B cell (primary cell): ENCODE data around the gene RAB3IL1. TPM values are rescaled to one million over a fixed set of nuclear protein-coding genes. Genes with fewer than 3 reads are reported as not detected.

ENCODE experiments used
- ATAC-seq: fragments of 200-7000 bp; cut with Tn5 transposase; one replicate; pipeline ENCODE4 v1.10.0; 2021; ENCODE audit warnings: low read depth, mild to moderate bottlenecking, moderate number of reproducible peaks, moderate library complexity
- CTCF ChIA-PET: fragments of 350-600 bp; sonication (Branson Sonifier 250); formaldehyde crosslinking; loops from one replicate; lab custom pipeline; 2021; ENCODE audit warnings: antibody characterized with exemption, inconsistent platforms; lab: Charles Lee
- POLR2A ChIA-PET: fragments of 350-600 bp; sonication (Branson Sonifier 250); formaldehyde crosslinking; loops from one replicate; lab custom pipeline; 2021; ENCODE audit warnings: antibody characterized with exemption; lab: Charles Lee
- DNase-seq: peaks from one replicate; pipeline ENCODE4 v3.0.0; 2013
- H2AFZ ChIP-seq: 2 replicates; pipeline ENCODE4 v1.6.1; 2012; ENCODE audit warnings: mild to moderate bottlenecking, low read depth, low read length; ENCODE audit not compliant: insufficient read depth, poor library complexity, severe bottlenecking
- H3K27ac ChIP-seq, 2 donors: 1 replicate in 1 of 2; 2 replicates in 1 of 2; pipeline ENCODE4 v1.5.1; 2012 to 2013; ENCODE audit warnings: low read length in 2 of 2, mild to moderate bottlenecking in 2 of 2, moderate library complexity in 1 of 2
- H3K27me3 ChIP-seq, 4 experiments: fragments of 200-600 bp in 1 of 4; sonication (generic) in 1 of 4; replicated peaks in 1 of 4; 1 replicate in 2 of 4; 2 replicates in 2 of 4; pipeline versions ENCODE4 v1.6.1 to v1.7.0; 2013 to 2016; ENCODE audit warnings: low read length in 3 of 4, mild to moderate bottlenecking in 2 of 4, mixed read lengths in 1 of 4, moderate library complexity in 1 of 4; ENCODE audit not compliant: insufficient read depth in 4 of 4, control insufficient read depth in 3 of 4; ENCODE audit errors: control extremely low read depth in 1 of 4
- H3K36me3 ChIP-seq, 2 experiments: replicated peaks in 1 of 2; 1 replicate in 1 of 2; 2 replicates in 1 of 2; pipeline versions ENCODE4 v1.6.1 to v1.7.1; 2013; ENCODE audit warnings: low read length in 1 of 2; ENCODE audit not compliant: insufficient read depth in 2 of 2, control insufficient read depth in 1 of 2; ENCODE audit errors: control extremely low read depth in 1 of 2, extremely low read depth in 1 of 2
- H3K4me1 ChIP-seq, 2 donors: fragments of 200-600 bp in 1 of 2; sonication (generic) in 1 of 2; 1 replicate in 1 of 2; 2 replicates in 1 of 2; pipeline versions ENCODE4 v1.5.1 to v1.6.1; 2013 to 2017; ENCODE audit warnings: low read length in 2 of 2; ENCODE audit not compliant: control insufficient read depth in 2 of 2, insufficient read depth in 2 of 2
- H3K4me2 ChIP-seq: replicated peaks from 2 replicates; pipeline ENCODE3; 2012; ENCODE audit warnings: mild to moderate bottlenecking, low read depth, low read length; ENCODE audit not compliant: poor library complexity, severe bottlenecking
- H3K4me3 ChIP-seq, 5 experiments: fragments of 200-600 bp in 1 of 5; sonication (generic) in 1 of 5; 1 replicate in 3 of 5; 2 replicates in 2 of 5; pipeline versions ENCODE4 v1.5.1 to v1.7.0; 2011 to 2016; ENCODE audit warnings: low read length in 4 of 5, mild to moderate bottlenecking in 4 of 5, low read depth in 2 of 5, control low read depth in 1 of 5, moderate library complexity in 1 of 5; ENCODE audit not compliant: insufficient read depth in 1 of 5; ENCODE audit errors: control extremely low read depth in 1 of 5, extremely low read depth in 1 of 5
- H3K79me2 ChIP-seq: fragments of 200-600 bp; sonication (generic); one replicate; pipeline ENCODE4 v1.6.0; 2016; ENCODE audit warnings: low read length; ENCODE audit not compliant: control insufficient read depth, insufficient read depth
- H3K9ac ChIP-seq: fragments of 200-600 bp; sonication (generic); 2 replicates; pipeline ENCODE4 v1.6.1; 2017; ENCODE audit warnings: mild to moderate bottlenecking, low read length, moderate library complexity
- H3K9me3 ChIP-seq, 3 donors: one replicate each; pipeline versions ENCODE4 v1.6.1 to v1.7.1; 2013; ENCODE audit warnings: low read length in 2 of 3; ENCODE audit not compliant: control insufficient read depth in 2 of 3, insufficient read depth in 1 of 3; ENCODE audit errors: control extremely low read depth in 1 of 3
- H4K20me1 ChIP-seq: 2 replicates; pipeline ENCODE4 v1.6.0; 2012; ENCODE audit warnings: mild to moderate bottlenecking, low read length; ENCODE audit not compliant: insufficient read depth, control insufficient read depth, poor library complexity, severe bottlenecking
- H3K27ac Mint-ChIP-seq: one replicate; pipeline ENCODE4 v1.8.0; 2021; ENCODE audit warnings: mixed read lengths
- H3K27me3 Mint-ChIP-seq: one replicate; pipeline ENCODE4 v1.8.0; 2021; ENCODE audit warnings: mixed read lengths
- H3K4me1 Mint-ChIP-seq: one replicate; pipeline ENCODE4 v1.8.0; 2021; ENCODE audit warnings: mixed read lengths
- H3K4me3 Mint-ChIP-seq: one replicate; pipeline ENCODE4 v1.8.0; 2021; ENCODE audit warnings: mixed read lengths
- H3K9me3 Mint-ChIP-seq: one replicate; pipeline ENCODE4 v1.8.0; 2022; ENCODE audit warnings: mixed read lengths; ENCODE audit not compliant: insufficient read depth
- CTCF ChIP-seq: fragments of 200-600 bp; IDR thresholded peaks from one replicate; pipeline ENCODE4 v1.8.0; 2022; ENCODE audit warnings: antibody characterized with exemption, mild to moderate bottlenecking
- EZH2 ChIP-seq: IDR thresholded peaks from 2 replicates; pipeline ENCODE4 v1.6.1; 2012; ENCODE audit warnings: borderline replicate concordance, low read depth, mild to moderate bottlenecking, moderate library complexity, low read length; ENCODE audit not compliant: insufficient read depth, poor library complexity, severe bottlenecking
- WGBS: methylation state at CpG from one replicate; pipeline ENCODE4 v1.1.5; 2013; ENCODE audit warnings: missing lambda C conversion rate; ENCODE audit not compliant: insufficient coverage; 5-methylcytosine and 5-hydroxymethylcytosine counted together
- intact Hi-C: fragments of 100-400 bp; cut with micrococcal nuclease; formaldehyde crosslinking; loops from one replicate; pipeline ENCODE4 v1.10.0; 2022
- polyA plus RNA-seq: library from polyadenylated mRNA; depleted of rRNA; stranded (reverse); fragments of >200 nt; gene quantifications from 2 replicates; pipeline ENCODE4 v1.2.3, GENCODE V29; 2012
- total RNA-seq, 2 donors: library from RNA; stranded (reverse); fragments of 120-200 nt in 1 of 2; gene quantifications; 1 replicate in 1 of 2; 2 replicates in 1 of 2; pipeline versions ENCODE4 v1.2.3 to v1.2.4, GENCODE V29; 2013 to 2022

Gene RAB3IL1
- total and polyA plus RNA-seq, 2 donors (not counting 1 experiment from before 2014, with no cell fraction given) = 0.27 TPM; not detected in 1

GRCh38 chr11:61922539-61922938 lies 5.2 kb upstream of the RAB3IL1 start:
- no peak overlapping the region for H3K4me3 Mint-ChIP-seq
- POLR2A ChIA-PET = no interaction called here

GRCh38 chr11:61921446-61921845 lies 4.1 kb upstream of the RAB3IL1 start:
- CTCF ChIA-PET = no interaction called here
- intact Hi-C loops = no loop called here
- DNase-seq = no peak
- H3K27ac ChIP-seq = no peak overlapping the region
- POLR2A ChIA-PET = no interaction called here
- Mint-ChIP-seq H3K27me3 (peaks cover 45% of the 10 kb centered on the region), H3K4me3 (no peak overlapping the region), H3K9me3 (no peaks in the 10 kb centered on the region), H3K4me1 (peaks cover 17% of the 10 kb centered on the region), H3K27ac (no peak overlapping the region)
- H2AFZ ChIP-seq = no peak overlapping the region
- WGBS = 51% methylated on average over 2 of the region's 3 CpGs
- H3K36me3 ChIP-seq = no peaks in the 10 kb centered on the region
- peaks cover 8 to 11% of the 10 kb centered on the region in 2 donors for H3K4me1 ChIP-seq
- no peak for TF ChIP-seq CTCF
- no peak for TF ChIP-seq EZH2
- no peak for ATAC-seq
- H3K9ac ChIP-seq = no peak overlapping the region
- H3K79me2 ChIP-seq = no peaks in the 10 kb centered on the region
- H4K20me1 ChIP-seq = no peaks in the 10 kb centered on the region
- H3K9me3 ChIP-seq = peaks cover 0 to 7% (median 0%) of the 10 kb centered on the region in 3 donors
- H3K27me3 ChIP-seq = peaks cover 0 to 34% (median 17%) of the 10 kb centered on the region in 4 experiments
- no peak overlapping the region for H3K4me3 ChIP-seq
- no peak overlapping the region for H3K4me2 ChIP-seq

More at GRCh38 chr11:61922539-61922938, 5.2 kb upstream of the RAB3IL1 start:
- ATAC-seq (no peak), DNase-seq (peak; percentile 6)
- peaks cover 0 to 7% (median 0%) of the 10 kb centered on the region in 3 donors for H3K9me3 ChIP-seq
- H3K4me2 ChIP-seq = no peak overlapping the region
- no peaks in the 10 kb centered on the region for H4K20me1 ChIP-seq
- intact Hi-C loops = no loop called here
- no CpG with 5 or more reads among the region's 6 CpGs for WGBS
- Mint-ChIP-seq H3K27me3 (peaks cover 45% of the 10 kb centered on the region), H3K9me3 (no peaks in the 10 kb centered on the region), H3K4me1 (peaks cover 14% of the 10 kb centered on the region), H3K27ac (no peak overlapping the region)
- H3K9ac ChIP-seq = no peak overlapping the region
- no peak overlapping the region for H3K27ac ChIP-seq
- H3K27me3 ChIP-seq = peaks cover 0 to 28% (median 13%) of the 10 kb centered on the region in 4 experiments
- no peaks in the 10 kb centered on the region for H3K36me3 ChIP-seq
- no peaks in the 10 kb centered on the region for H3K79me2 ChIP-seq
- CTCF ChIA-PET = interaction anchor here (0.7 kb wide), 1 partner anchor 179 kb away, joined by 3 read pairs; no protein-coding TSS in a partner anchor
- no peak overlapping the region for H3K4me3 ChIP-seq
- no peak overlapping the region for H2AFZ ChIP-seq
- H3K4me1 ChIP-seq = peaks cover 4 to 7% of the 10 kb centered on the region in 2 donors
- TF ChIP-seq CTCF (no peak), EZH2 (no peak)
